Adrenal gland (tissue), 5 donors: Measurements from ENCODE around the gene NYNRIN.

ENCODE experiments used
- POLR2A ChIP-seq, 2 donors: fragments of 450-650 bp; IDR thresholded peaks; one replicate each; pipeline ENCODE4 v1.6.1; 2017; ENCODE audit warnings: antibody characterized with exemption in 2 of 2, mild to moderate bottlenecking in 2 of 2, moderate library complexity in 1 of 2
- TF ChIP-seq, protein P1 (sequence below), 6 experiments: fragments of 450-650 bp in 4 of 6; fragments of 200-600 bp in 2 of 6; sonication (generic) in 1 of 6; IDR thresholded peaks; 1 replicate in 5 of 6; 2 replicates in 1 of 6; pipeline versions ENCODE4 v1.5.1 to v1.8.0; 2016 to 2021; ENCODE audit warnings: antibody characterized with exemption in 6 of 6, mild to moderate bottlenecking in 2 of 6, moderate library complexity in 1 of 6
- donor health status: DM: no; HTN: no; CAD: no.

DNA sequence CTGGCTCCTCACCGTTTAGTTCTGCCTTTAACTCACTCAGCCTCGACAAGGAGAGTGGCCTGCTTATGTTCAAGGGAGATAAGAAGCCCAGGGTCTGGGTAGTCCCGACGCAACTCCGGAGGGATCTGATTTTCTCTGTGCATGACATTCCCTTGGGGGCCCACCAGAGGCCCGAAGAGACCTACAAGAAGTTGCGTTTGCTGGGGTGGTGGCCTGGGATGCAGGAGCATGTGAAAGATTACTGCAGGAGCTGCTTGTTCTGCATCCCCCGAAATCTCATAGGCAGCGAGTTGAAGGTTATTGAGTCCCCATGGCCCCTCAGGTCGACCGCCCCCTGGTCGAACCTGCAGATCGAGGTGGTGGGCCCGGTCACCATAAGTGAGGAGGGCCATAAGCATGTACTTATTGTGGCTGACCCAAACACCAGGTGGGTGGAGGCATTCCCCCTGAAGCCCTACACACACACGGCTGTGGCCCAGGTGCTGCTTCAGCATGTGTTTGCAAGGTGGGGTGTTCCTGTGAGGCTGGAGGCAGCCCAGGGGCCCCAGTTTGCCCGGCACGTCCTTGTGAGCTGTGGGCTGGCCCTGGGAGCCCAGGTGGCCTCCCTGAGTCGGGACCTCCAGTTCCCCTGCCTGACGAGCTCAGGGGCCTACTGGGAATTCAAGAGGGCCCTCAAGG is 17.6 kb downstream of the NYNRIN start:
- TF ChIP-seq POLR2A (IDR thresholded peaks at IDR 0.05): no peak
- TF ChIP-seq, protein P1, sequence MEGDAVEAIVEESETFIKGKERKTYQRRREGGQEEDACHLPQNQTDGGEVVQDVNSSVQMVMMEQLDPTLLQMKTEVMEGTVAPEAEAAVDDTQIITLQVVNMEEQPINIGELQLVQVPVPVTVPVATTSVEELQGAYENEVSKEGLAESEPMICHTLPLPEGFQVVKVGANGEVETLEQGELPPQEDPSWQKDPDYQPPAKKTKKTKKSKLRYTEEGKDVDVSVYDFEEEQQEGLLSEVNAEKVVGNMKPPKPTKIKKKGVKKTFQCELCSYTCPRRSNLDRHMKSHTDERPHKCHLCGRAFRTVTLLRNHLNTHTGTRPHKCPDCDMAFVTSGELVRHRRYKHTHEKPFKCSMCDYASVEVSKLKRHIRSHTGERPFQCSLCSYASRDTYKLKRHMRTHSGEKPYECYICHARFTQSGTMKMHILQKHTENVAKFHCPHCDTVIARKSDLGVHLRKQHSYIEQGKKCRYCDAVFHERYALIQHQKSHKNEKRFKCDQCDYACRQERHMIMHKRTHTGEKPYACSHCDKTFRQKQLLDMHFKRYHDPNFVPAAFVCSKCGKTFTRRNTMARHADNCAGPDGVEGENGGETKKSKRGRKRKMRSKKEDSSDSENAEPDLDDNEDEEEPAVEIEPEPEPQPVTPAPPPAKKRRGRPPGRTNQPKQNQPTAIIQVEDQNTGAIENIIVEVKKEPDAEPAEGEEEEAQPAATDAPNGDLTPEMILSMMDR (IDR thresholded peaks at IDR 0.05): no peak
